Stimulated activated CD8-positive, alpha-beta memory T cell treated with anti-CD3 and anti-CD28 coated beads, Interleukin-15, amount 100 ng/mL, for 24 hours (primary cell): ENCODE measurements around the gene ASGR1.
"Not testable (repeated sequence)": the region's sequence is repeated elsewhere in the genome, so short reads cannot be mapped to it uniquely, and the experiment has no call there.

Experiments used
- DNase-seq: peaks from one replicate; pipeline ENCODE4 v3.0.0-alpha.2; 2020; ENCODE audit warnings: low read depth

The ASGR1 gene

GRCh38 chr17:7190276-7190917 is 11.2 kb upstream of the ASGR1 start:
- DNase-seq: no peak

DNA sequence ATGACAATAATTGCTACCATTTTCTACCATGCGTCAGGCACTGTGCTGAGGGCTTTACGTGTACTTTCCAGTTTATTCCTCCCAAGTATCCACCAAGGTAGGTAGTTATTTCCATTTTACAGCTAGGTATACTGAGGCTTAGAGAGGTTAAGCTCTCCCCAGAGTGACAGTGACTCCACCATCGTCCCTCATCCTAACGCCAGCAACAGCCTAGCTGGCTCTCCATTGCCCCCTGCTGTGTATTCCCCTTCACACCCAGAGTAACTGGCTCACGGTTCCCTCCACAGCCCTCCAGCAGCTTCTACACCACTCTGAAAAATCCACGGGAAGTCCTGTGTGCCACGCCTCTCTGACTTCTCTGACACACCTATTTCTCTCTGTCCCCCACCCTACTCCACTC is 7.1 kb upstream of the ASGR1 start:
- DNase-seq: no peak

DNA sequence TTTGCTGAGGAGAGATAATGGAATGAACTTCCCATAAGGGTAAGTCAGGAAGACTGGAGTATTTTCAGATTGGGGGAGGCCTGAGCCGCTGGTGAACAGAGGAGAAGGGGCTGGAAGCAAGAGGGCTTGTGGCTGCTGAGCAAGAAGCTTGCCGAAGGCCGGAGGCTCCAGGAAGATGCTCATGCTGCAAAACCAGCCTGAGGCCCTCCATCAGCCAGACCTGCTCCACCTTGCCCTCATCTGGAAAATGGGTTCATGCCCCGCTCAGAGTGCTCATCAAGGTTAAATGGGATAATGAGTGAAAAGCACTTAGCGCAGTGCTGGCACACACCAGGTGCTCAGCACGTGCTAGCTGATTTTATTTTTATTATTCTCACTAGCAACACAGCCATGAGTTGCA is 5.5 kb upstream of the ASGR1 start:
- DNase-seq: no peak

- DNase-seq: no peak
Observed at GRCh38 chr17:7184091-7184488, 4.9 kb upstream of the ASGR1 start.

DNA sequence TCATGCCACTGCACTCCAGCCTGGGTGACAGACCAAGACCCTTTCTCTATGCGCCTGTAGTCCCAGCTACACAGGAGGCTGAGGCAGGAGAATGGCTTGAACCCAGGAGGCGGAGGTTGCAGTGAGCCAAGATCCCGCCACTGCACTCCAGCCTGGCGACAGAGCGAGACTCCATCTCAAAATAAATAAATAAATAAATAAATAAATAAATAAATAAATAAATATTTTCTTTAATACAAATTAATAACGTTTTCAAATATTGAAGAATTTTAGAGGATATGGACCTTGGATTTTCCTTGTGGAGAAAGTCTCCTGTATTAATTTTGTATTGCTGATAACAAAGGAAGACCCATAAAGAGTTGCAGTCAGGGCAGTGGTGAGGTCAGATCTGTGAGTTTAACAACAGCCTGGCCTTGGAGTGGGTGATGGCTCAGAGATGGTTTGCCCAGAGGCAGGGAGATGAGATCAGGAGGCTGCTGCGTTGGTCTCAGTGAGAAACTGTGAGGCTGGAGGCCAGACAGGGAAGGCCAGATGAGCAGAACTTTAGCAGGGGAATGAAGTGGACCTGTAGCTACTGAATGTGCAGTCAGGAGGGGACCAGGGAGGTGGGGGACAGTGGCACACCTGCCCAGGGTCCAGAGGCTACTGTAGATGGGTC is 4.4 kb upstream of the ASGR1 start:
- no peak for DNase-seq

GRCh38 chr17:7182101-7182500 is 2.9 kb upstream of the ASGR1 start:
- not testable (repeated sequence) for DNase-seq

- DNase-seq: no peak
Observed at GRCh38 chr17:7178973-7179316, 225 bp downstream of the ASGR1 start.

DNA sequence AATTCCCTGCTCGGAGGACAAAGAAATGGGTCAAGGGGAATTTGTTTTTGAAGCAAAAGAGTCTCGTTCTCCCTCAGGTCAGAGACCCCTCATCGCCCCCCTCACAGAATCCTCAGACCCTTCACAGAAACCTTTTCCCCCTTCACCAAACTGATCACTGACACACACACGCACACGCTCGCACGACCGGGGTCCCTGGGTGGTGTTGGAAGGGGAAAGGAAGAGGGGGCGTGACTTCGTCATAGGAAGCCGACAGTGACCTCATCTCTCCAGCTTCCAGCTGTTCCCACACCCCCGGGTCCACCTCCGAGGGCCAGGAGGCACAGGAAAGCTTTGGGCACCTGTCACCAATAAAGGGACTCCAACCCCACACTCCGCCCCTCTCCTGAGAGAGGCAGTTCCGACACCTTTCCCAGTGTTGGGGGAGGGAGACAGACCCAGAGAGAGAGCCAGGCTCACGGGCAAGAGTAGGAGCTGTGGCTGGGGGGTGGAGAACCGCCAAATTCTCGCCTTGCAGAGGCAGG is 1.2 kb downstream of the ASGR1 start:
- DNase-seq: no peak

GRCh38 chr17:7177191-7177953 is 1.8 kb downstream of the ASGR1 start:
- DNase-seq: peak; percentile 13

DNA sequence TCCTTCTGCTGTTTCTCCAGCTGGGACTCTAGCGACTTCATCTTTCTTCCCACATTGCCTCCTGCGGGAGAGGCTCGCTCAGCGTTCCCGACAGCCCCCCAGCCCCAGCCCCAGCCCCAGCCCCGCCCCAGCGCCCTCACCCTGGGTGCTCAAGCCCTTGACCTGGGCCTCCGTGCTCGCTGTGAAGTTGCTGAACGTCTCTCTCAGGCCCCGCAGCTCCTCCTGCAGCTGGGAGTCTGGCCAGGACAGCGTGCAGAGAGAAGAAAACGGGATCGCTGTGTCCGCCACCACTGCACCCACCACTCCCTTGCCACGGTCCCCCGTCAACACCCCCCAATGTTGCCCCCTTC is 2.4 kb downstream of the ASGR1 start:
- no peak for DNase-seq

DNA sequence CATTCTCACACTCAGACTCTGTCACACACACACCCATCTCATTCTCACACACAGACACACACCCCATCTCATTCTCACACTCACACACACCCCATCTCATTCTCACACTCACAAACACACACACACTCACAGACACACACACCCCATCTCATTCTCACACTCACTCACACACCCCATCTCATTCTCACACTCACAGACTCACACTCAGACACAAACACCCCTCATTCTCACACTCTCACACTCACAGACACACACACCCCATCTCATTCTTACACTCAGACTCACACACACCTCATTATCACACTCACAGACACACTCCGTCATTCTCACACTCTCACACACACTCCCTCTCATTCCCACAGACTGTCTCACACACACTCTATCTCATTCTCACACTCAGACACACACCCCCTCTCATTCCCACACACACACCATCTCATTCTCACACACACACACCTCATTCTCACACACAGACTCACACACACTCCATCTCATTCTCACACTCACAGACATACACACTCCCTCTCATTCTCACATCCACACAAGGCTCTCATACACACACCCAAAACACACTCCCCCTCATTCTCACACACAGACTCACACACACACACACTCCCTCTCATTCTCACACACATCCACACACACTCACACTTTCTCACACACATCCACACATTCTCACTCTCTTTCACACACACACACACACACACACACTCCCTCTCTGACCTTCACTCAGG is 2.9 kb downstream of the ASGR1 start:
- DNase-seq: no peak

DNA sequence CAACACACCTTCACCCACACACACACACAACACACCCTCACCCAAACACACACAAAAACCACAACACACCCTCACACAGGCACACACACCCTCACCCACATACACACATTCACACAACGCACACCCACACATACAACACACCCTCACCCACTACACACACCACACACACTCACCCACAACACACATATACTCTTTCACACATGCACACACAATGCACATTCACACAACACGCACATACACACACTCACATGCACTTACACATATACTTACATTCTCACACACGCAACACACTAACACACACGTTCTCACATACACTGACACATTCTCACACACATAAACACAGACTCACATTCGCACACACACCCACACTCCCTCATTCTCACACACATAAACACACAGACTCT is 3.8 kb downstream of the ASGR1 start:
- no peak for DNase-seq

GRCh38 chr17:7174603-7175326 is 4.4 kb downstream of the ASGR1 start:
- no peak for DNase-seq

GRCh38 chr17:7173687-7174602 is 5.2 kb downstream of the ASGR1 start:
- no peak for DNase-seq

DNA sequence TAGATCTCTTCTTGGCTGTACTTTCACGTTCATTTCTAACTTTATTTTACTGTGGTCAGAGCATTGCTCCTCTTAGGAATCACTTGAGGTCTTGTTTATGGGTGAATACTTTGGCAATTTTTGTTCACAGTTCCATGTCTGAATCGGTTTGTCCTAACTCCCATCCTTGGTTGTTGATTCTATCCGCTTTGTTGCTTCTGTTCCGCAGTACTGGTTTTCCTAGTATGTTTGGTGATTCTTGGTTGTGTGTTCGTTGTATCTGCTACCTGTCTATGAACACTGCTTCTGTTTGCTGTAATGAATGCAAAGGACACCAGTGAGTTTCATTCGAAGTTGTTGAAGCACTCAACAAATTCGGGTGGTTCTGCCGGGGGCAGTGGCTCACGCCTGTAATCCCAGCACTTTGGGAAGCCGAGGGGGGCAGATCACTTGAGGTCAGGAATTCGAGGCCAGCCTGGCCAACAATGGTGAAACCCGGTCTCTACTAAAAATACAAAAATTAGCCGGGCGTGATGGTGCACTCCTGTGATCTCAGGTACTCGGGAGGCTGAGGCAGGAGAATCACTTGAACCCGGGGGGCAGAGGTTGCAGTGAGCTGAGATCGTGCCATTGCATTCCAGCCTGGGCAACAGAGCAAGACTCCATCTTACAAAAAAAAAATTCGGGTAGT is 6.5 kb downstream of the ASGR1 start:
- DNase-seq: not testable (repeated sequence)

GRCh38 chr17:7169565-7169908 is 9.6 kb downstream of the ASGR1 start:
- not testable (repeated sequence) for DNase-seq

DNA sequence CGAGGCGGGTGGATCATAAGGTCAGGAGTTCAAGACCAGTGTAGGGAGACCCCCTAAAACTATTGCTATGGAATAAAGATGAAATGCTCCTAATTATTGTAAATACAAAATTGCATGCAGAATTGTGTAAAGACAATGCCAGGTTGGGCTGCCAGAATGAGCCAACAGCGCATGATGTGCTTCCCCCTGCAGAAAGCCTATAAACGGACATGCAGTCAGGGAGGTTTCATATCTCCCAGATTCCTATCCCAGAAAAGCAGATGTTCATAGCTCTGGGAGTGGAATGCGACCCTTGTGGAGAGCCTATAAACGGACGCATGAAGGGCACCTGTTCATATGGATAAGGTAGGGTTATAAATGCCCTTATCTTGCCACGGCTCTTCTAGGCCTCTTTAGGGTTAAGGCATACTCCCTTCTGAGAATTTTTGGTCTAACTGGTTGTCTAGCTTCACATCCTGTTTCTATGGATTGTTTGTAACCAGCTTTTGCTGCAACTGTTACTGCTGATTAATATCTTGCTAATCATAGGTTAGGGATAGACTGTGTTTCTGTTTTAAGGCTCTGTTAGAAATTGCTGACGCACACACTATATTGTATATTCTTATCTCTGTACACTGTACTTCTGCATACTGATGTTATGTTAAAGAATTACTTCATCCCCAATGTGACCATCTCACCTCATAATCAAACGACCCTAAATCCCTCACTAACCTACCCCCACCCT is 10.2 kb downstream of the ASGR1 start:
- DNase-seq: not testable (repeated sequence)

DNA sequence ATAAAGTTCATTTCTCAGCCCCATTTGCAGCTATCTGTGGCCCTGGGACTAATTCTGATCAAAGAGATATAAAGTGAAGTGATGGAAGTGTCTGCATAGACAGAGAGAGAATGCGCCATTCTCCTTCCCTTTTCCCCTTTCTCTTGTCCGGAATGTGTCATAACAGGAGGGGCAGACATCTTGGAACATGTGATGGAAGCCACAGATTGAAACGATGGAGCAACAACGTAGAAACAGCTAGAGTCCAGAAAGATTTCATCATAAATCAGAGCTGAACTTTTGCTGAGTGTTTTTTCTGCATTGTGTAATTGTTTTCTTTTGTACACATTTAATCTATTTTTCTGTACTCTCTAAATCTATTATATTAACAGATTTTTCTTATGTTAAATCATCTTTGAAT is 11.3 kb downstream of the ASGR1 start:
- DNase-seq: no peak

GRCh38 chr17:7166873-7167272 is 12.3 kb downstream of the ASGR1 start:
- DNase-seq: no peak

DNA sequence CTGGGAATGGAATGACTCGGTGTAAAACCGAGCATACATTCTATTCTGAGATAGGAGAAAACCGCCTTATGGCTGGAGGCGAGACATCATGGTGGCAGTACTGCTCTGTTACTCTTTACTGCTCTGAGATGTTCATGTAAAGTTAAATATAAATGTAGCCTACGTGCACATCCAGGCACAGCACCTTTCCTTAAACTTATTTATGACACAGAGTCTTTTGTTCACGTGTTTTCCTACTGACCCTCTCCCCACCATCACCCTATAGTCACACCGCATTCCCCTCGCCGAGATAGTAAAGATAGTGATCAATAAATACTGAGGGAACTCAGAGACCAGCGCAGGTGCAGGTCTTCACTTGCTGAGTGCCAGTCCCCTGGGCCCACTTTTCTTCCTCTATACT is 19.6 kb downstream of the ASGR1 start:
- DNase-seq: not testable (repeated sequence)
